Testis (tissue), 3 donors: ENCODE results near the gene FCN2. TPM values are rescaled to one million over a fixed set of nuclear protein-coding genes. Genes with fewer than 3 reads are reported as not detected.

ENCODE experiments used
- DNase-seq: peaks from one replicate; pipeline ENCODE4 v3.0.0-alpha.2; 2019
- H3K27ac ChIP-seq, 2 donors: fragments of 200-600 bp; sonication (generic); one replicate each; pipeline ENCODE4 v1.5.1; 2019
- H3K27me3 ChIP-seq: fragments of 200-600 bp; sonication (generic); one replicate; pipeline ENCODE4 v1.5.1; 2019
- H3K36me3 ChIP-seq: fragments of 200-600 bp; sonication (generic); one replicate; pipeline ENCODE4 v1.5.1; 2017; ENCODE audit warnings: low read depth; ENCODE audit errors: missing control alignments
- H3K4me1 ChIP-seq: fragments of 200-600 bp; sonication (generic); one replicate; pipeline ENCODE4 v1.5.1; 2019
- H3K4me3 ChIP-seq, 2 donors: fragments of 200-600 bp; sonication (generic); one replicate each; pipeline ENCODE4 v1.5.1; 2017 to 2019
- H3K9me3 ChIP-seq: fragments of 200-600 bp; sonication (generic); one replicate; pipeline ENCODE4 v1.5.1; 2017
- POLR2A ChIP-seq: fragments of 450-650 bp; IDR thresholded peaks from one replicate; pipeline ENCODE4 v1.6.1; 2017; ENCODE audit warnings: antibody characterized with exemption, mild to moderate bottlenecking, moderate library complexity
- WGBS, 2 donors: methylation state at CpG; one replicate each; pipeline ENCODE4 v1.1.5; 2018; 5-methylcytosine and 5-hydroxymethylcytosine counted together
- intact Hi-C: fragments of 100-400 bp; cut with DNase I; formaldehyde crosslinking; loops from one replicate; pipeline ENCODE4 v1.15.1; 2023; ENCODE audit warnings: low total_unique reads
- polyA plus RNA-seq: library from polyadenylated mRNA; stranded (reverse); fragments of 350-450 nt; fragmentation: Illumina TruSeq; extraction: RNeasy Lipid Tissue Mini Kit (QIAGEN cat#74804); gene quantifications from one replicate; pipeline ENCODE4 v1.2.3, GENCODE V29; 2014; ENCODE audit warnings: low read depth, low replicate concordance; ENCODE audit not compliant: insufficient read depth
- total RNA-seq, 2 donors: library from RNA; depleted of rRNA; stranded (reverse); fragments of >200 nt; gene quantifications; one replicate each; pipeline ENCODE4 v1.2.3, GENCODE V29; 2016
- TF ChIP-seq, protein P1 (sequence below), 3 experiments: fragments of 450-650 bp in 2 of 3; fragments of 200-600 bp in 1 of 3; sonication (generic) in 1 of 3; IDR thresholded peaks; one replicate each; pipeline ENCODE4 v1.5.1; 2016 to 2019; ENCODE audit warnings: antibody characterized with exemption in 3 of 3, mild to moderate bottlenecking in 2 of 3, moderate library complexity in 1 of 3

The FCN2 gene
- total and polyA plus RNA-seq, 3 donors from 2014 or later, result 0.43 TPM; not detected in 2

DNA sequence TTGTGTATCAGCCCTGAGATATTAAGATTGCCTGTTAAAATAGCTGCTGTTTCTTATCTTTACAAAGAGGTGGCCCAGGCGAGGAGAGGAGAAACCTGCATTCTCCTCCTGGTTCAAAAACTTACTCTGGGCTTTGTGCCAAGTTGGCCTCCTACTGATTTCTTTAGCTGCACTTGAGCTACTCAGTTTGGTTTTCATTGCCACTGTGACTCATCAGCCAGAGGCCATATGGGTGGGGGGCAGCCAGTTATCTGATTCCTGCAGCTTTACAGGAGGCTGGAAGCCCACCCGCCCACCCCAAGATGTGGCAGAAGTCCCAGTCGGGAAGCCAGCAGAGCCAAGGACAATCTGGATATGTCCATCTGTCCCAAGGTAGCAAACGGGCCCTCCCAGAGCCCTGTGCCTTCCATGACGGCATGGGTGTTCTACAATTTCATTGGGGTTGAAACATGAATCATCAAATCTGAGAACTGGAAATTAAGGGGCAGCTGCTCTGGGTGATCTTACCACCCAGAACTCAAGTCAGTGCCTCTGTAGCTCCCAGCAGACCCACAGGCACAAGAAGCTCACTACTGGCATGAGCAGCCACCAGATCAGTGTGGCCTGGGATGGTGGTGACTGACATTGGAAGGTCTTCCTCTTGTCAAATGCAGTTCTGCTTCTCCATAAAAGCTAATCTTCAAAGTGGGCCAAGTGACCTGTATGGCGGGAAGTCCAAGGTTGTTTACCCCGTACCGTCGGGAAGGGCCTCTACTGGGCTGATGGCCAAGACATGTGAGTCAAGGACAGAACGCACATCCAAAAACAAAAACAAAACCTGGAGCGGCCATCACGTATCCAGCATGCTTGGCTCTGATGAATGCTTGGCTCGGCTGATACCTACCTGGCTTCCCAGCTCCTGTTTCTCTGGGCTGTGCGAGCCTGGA is 15.6 kb downstream of the FCN2 start:
- peak; percentile 82 for DNase-seq
- no peak overlapping the region for H3K4me3 ChIP-seq
- peaks cover 22% of the 10 kb centered on the region for H3K4me1 ChIP-seq
- WGBS, 2 donors, result 35 to 40% methylated on average over 14 of the region's 14 CpGs
- no peaks in the 10 kb centered on the region for H3K36me3 ChIP-seq
- peak overlapping the region in 1 of 2 donors; percentile 60 for H3K27ac ChIP-seq
- no peaks in the 10 kb centered on the region for H3K27me3 ChIP-seq
- no peak for TF ChIP-seq POLR2A
- TF ChIP-seq, protein P1, sequence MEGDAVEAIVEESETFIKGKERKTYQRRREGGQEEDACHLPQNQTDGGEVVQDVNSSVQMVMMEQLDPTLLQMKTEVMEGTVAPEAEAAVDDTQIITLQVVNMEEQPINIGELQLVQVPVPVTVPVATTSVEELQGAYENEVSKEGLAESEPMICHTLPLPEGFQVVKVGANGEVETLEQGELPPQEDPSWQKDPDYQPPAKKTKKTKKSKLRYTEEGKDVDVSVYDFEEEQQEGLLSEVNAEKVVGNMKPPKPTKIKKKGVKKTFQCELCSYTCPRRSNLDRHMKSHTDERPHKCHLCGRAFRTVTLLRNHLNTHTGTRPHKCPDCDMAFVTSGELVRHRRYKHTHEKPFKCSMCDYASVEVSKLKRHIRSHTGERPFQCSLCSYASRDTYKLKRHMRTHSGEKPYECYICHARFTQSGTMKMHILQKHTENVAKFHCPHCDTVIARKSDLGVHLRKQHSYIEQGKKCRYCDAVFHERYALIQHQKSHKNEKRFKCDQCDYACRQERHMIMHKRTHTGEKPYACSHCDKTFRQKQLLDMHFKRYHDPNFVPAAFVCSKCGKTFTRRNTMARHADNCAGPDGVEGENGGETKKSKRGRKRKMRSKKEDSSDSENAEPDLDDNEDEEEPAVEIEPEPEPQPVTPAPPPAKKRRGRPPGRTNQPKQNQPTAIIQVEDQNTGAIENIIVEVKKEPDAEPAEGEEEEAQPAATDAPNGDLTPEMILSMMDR (IDR thresholded peaks at IDR 0.05), result no peak
- intact Hi-C loops, result no loop called here
- H3K9me3 ChIP-seq, result no peaks in the 10 kb centered on the region

DNA sequence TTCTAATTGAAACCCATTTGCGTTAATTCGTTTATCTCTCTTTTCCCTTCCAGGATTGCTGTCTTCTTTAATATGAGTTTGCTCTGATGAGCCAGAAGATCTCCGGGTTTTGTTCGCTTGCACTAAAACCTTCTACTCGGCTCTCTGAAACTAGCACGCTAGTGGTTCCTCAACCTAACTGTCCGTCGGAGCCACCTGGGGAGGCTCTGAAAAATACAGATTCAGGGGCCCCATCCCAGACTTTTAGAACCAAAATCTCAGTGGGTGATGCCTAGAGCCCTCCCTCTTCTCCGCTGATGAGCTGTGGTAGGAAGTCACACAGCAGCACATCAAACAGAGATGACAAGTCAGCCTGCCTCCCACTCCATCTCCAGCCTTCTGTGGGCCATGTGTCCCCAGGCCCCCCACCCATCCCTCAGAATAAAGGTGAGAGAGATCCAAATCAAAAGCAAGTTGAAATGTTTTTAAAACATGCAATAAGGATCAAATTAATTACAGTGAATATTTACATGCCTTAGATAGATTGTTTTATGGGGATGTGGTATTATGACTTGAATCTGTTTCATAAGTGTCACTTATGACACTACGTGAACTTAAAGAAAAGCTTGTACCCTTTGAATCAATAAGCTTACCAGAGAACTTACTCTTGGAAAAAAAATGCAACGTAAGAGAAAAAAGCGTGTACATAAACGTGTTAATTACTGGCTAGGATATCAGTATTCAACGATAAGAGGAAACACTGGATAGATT is 16.4 kb downstream of the FCN2 start:
- no peaks in the 10 kb centered on the region for H3K27me3 ChIP-seq
- DNase-seq, result no peak
- H3K9me3 ChIP-seq, result no peaks in the 10 kb centered on the region
- peak overlapping the region in 1 of 2 donors; percentile 60 for H3K27ac ChIP-seq
- WGBS, 2 donors, result 43 to 60% methylated on average over 14 of the region's 14 CpGs
- intact Hi-C loops, result no loop called here
- no peaks in the 10 kb centered on the region for H3K36me3 ChIP-seq
- no peak for TF ChIP-seq POLR2A
- TF ChIP-seq, protein P1 (IDR thresholded peaks at IDR 0.05), result no peak
- peaks cover 22% of the 10 kb centered on the region for H3K4me1 ChIP-seq
- no peak overlapping the region for H3K4me3 ChIP-seq

DNA sequence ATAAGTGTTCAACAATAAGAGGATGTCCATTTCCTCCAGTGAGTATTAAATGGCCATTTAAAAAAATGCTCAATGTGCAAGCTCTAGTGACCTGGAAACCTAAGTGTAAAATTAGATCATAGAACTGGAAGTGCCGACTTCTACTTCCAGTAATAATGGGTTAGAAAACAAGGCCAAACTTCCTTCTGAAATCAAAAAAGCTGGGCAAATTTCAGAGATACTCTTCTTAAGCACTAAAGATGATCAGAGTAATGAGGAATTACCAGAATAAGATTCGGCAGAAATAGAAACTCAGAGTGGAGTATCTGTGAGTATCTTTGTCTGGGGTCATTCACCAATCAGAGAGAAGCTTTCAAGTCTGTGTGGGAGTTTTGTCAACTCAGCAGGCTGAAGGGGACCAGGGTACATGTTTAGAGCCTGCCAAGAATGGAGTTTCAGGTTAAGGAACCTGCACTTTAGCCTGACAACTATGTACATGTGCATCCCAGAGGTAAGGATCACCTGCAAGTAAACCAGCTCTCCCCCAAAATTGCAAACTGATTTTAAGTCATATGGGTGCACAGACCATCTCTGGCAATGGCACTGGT is 17.1 kb downstream of the FCN2 start:
- TF ChIP-seq, protein P1 (IDR thresholded peaks at IDR 0.05), result no peak
- TF ChIP-seq POLR2A, result no peak
- no peaks in the 10 kb centered on the region for H3K27me3 ChIP-seq
- H3K27ac ChIP-seq, result peak overlapping the region in 1 of 2 donors; percentile 60
- intact Hi-C loops, result no loop called here
- no peaks in the 10 kb centered on the region for H3K9me3 ChIP-seq
- no peak overlapping the region for H3K4me3 ChIP-seq
- WGBS, 2 donors, result 48 to 51% methylated on average over 2 of the region's 2 CpGs
- no peaks in the 10 kb centered on the region for H3K36me3 ChIP-seq
- H3K4me1 ChIP-seq, result peaks cover 22% of the 10 kb centered on the region
- no peak for DNase-seq

DNA sequence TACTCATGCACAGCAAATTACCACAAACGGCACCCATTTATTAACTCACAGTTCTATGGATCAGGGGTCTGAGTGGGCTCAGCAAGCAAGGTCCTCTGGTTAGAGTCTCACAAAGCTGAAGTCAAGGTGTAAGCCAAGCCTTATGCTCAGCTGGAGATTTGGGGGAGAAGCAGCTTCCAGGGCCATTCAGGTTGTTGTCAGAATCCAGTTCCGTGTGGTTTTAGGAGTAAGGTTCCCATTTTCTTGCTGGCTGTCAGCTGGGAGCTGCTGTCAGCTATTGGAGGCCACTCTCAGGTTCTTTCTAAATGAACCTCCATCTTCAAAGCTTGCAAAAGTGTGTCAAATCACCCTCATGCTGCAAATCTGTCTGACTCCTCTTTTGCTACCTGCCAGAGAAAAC is 17.7 kb downstream of the FCN2 start:
- Histone ChIP-seq H3K27me3 (no peaks in the 10 kb centered on the region), H3K4me1 (peaks cover 22% of the 10 kb centered on the region), H3K9me3 (no peaks in the 10 kb centered on the region), H3K4me3 (no peak overlapping the region), H3K27ac (no peak overlapping the region), H3K36me3 (no peaks in the 10 kb centered on the region)
- 73 to 75% methylated on average over 2 of the region's 2 CpGs for WGBS, 2 donors
- TF ChIP-seq, protein P1 (IDR thresholded peaks at IDR 0.05), result no peak
- TF ChIP-seq POLR2A, result no peak
- no peak for DNase-seq
- intact Hi-C loops, result no loop called here
